ENCODE results near the gene GPER1. TPM values are rescaled to one million over a fixed set of nuclear protein-coding genes. Genes with fewer than 3 reads are reported as not detected.

GPER1 gene
- total and polyA plus RNA-seq, 2 experiments from 2014 or later: 0.89 TPM; not detected in 1

DNA sequence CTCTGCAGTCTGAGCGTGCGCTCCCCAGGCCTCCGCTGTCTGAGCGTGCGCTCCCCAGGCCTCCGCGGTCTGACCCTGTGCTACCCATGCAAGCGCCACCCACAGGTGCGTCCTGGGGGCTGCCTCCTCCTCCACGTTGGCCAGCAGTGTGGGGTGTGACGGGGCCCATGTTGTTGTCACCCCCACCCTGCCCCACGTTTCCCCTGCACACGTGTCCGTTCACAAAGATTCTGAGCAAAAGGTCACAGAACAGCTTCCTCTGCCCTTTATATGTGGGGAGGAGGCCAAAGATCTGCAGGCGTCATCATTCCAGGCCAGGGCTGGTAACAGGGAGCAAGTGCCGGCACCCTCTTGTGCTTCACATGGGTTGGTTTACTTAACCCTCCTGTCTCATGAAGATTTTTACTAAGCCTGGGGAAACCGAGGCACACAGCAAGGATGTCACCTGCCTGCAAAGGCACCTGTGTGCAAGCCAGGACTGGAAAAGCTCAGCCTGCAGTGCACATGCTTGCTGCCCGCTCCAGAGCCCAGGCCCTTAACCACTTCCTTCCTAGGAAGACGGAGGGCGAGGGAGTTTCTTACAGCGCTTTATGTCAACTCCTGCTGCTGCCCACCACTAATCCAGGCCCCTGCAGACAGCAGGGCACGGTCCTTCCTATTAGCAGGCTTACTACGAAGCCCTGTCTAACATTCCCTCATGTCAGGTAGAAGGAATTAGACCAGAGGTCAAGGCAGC lies 38.7 kb upstream of the GPER1 start:
- H3K9me3 Mint-ChIP-seq: no peaks in the 10 kb centered on the region
- Histone ChIP-seq H3K36me3 (ENCODE audit: insufficient read depth) (no peaks in the 10 kb centered on the region), H4K20me1 (replicated peaks; ENCODE audit: insufficient read depth) (peaks cover 3% of the 10 kb centered on the region; the same call in 1 of the 2 replicates), H3K9me2 (ENCODE audit: insufficient read depth) (no peaks in the 10 kb centered on the region), H2AFZ (no peak overlapping the region), H3F3A (replicated peaks; ENCODE audit: low read depth) (peaks cover 6% of the 10 kb centered on the region; the same call in 1 of the 2 replicates), H3K79me2 (replicated peaks; ENCODE audit: insufficient read depth) (peaks cover 16% of the 10 kb centered on the region; the same call in 1 of the 2 replicates), H3K27me3 (ENCODE audit: insufficient read depth) (no peaks in the 10 kb centered on the region), H3K4me2 (no peak overlapping the region), H3K27ac (ENCODE audit: low read depth) (no peak overlapping the region), H3K4me3 (no peak overlapping the region), H3K4me1 (ENCODE audit: insufficient read depth) (peaks cover 13% of the 10 kb centered on the region)
- TF ChIP-seq STAT1 (IDR thresholded peaks at IDR 0.05; ENCODE audit: unreplicated experiment) (no peak), NANOG (IDR thresholded peaks at IDR 0.05; ENCODE audit: borderline replicate concordance) (no peak), POLR2AphosphoS5 (IDR thresholded peaks at IDR 0.05; ENCODE audit: low read depth) (no peak), EZH2phosphoT487 (IDR thresholded peaks at IDR 0.05; ENCODE audit: unreplicated experiment) (no peak), ZNF114 (CRISPR knock-in tag; IDR thresholded peaks at IDR 0.05) (no peak)
- TF ChIP-seq, protein P1, sequence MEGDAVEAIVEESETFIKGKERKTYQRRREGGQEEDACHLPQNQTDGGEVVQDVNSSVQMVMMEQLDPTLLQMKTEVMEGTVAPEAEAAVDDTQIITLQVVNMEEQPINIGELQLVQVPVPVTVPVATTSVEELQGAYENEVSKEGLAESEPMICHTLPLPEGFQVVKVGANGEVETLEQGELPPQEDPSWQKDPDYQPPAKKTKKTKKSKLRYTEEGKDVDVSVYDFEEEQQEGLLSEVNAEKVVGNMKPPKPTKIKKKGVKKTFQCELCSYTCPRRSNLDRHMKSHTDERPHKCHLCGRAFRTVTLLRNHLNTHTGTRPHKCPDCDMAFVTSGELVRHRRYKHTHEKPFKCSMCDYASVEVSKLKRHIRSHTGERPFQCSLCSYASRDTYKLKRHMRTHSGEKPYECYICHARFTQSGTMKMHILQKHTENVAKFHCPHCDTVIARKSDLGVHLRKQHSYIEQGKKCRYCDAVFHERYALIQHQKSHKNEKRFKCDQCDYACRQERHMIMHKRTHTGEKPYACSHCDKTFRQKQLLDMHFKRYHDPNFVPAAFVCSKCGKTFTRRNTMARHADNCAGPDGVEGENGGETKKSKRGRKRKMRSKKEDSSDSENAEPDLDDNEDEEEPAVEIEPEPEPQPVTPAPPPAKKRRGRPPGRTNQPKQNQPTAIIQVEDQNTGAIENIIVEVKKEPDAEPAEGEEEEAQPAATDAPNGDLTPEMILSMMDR (conservative IDR thresholded peaks at IDR 0.05; ENCODE audit: low read depth in 2 of 2): peak in 1 of 2 experiments; percentile 17; a peak in 1 of 4 replicates
- peaks cover 45% of the 10 kb centered on the region for H3K4me1 Mint-ChIP-seq
- no peak overlapping the region for H3K27ac Mint-ChIP-seq
- ATAC-seq: no peak
- H3K36me3 Mint-ChIP-seq (ENCODE audit: low read depth): no peaks in the 10 kb centered on the region
- no peak overlapping the region for H3K4me3 Mint-ChIP-seq
- peaks cover 3% of the 10 kb centered on the region for H3K27me3 Mint-ChIP-seq (ENCODE audit: insufficient read depth, low read depth, poor library complexity)
- DNase-seq (ENCODE audit: low spot score): no peak

DNA sequence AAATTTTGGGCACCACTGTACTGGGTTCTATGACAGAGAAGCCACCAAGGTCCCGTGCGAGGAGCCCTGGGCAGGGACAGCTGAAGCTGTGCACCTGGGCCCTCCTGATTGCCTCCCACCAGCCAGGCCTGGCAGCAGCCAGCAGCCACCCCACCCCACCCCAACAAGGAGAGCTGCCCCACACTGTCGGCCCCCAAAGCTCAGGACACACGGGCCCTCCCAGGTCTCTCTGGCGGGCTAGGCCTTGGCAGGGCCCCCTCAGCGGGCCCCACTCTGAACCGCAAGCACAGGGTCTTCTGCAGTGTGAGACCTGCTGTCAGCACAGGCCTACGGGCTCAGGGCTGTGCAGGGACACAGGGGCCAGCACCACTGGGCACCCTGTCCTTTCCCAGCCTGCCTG lies 38.1 kb upstream of the GPER1 start:
- ATAC-seq: no peak
- H3K9me3 Mint-ChIP-seq: no peaks in the 10 kb centered on the region
- TF ChIP-seq NANOG (IDR thresholded peaks at IDR 0.05; ENCODE audit: borderline replicate concordance) (no peak), EZH2 (IDR thresholded peaks at IDR 0.05; ENCODE audit: low read depth, unreplicated experiment) (no peak), STAT1 (IDR thresholded peaks at IDR 0.05; ENCODE audit: unreplicated experiment) (no peak)
- TF ChIP-seq, protein P2, sequence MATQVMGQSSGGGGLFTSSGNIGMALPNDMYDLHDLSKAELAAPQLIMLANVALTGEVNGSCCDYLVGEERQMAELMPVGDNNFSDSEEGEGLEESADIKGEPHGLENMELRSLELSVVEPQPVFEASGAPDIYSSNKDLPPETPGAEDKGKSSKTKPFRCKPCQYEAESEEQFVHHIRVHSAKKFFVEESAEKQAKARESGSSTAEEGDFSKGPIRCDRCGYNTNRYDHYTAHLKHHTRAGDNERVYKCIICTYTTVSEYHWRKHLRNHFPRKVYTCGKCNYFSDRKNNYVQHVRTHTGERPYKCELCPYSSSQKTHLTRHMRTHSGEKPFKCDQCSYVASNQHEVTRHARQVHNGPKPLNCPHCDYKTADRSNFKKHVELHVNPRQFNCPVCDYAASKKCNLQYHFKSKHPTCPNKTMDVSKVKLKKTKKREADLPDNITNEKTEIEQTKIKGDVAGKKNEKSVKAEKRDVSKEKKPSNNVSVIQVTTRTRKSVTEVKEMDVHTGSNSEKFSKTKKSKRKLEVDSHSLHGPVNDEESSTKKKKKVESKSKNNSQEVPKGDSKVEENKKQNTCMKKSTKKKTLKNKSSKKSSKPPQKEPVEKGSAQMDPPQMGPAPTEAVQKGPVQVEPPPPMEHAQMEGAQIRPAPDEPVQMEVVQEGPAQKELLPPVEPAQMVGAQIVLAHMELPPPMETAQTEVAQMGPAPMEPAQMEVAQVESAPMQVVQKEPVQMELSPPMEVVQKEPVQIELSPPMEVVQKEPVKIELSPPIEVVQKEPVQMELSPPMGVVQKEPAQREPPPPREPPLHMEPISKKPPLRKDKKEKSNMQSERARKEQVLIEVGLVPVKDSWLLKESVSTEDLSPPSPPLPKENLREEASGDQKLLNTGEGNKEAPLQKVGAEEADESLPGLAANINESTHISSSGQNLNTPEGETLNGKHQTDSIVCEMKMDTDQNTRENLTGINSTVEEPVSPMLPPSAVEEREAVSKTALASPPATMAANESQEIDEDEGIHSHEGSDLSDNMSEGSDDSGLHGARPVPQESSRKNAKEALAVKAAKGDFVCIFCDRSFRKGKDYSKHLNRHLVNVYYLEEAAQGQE (IDR thresholded peaks at IDR 0.05; ENCODE audit: unreplicated experiment): no peak
- TF ChIP-seq, protein P3, sequence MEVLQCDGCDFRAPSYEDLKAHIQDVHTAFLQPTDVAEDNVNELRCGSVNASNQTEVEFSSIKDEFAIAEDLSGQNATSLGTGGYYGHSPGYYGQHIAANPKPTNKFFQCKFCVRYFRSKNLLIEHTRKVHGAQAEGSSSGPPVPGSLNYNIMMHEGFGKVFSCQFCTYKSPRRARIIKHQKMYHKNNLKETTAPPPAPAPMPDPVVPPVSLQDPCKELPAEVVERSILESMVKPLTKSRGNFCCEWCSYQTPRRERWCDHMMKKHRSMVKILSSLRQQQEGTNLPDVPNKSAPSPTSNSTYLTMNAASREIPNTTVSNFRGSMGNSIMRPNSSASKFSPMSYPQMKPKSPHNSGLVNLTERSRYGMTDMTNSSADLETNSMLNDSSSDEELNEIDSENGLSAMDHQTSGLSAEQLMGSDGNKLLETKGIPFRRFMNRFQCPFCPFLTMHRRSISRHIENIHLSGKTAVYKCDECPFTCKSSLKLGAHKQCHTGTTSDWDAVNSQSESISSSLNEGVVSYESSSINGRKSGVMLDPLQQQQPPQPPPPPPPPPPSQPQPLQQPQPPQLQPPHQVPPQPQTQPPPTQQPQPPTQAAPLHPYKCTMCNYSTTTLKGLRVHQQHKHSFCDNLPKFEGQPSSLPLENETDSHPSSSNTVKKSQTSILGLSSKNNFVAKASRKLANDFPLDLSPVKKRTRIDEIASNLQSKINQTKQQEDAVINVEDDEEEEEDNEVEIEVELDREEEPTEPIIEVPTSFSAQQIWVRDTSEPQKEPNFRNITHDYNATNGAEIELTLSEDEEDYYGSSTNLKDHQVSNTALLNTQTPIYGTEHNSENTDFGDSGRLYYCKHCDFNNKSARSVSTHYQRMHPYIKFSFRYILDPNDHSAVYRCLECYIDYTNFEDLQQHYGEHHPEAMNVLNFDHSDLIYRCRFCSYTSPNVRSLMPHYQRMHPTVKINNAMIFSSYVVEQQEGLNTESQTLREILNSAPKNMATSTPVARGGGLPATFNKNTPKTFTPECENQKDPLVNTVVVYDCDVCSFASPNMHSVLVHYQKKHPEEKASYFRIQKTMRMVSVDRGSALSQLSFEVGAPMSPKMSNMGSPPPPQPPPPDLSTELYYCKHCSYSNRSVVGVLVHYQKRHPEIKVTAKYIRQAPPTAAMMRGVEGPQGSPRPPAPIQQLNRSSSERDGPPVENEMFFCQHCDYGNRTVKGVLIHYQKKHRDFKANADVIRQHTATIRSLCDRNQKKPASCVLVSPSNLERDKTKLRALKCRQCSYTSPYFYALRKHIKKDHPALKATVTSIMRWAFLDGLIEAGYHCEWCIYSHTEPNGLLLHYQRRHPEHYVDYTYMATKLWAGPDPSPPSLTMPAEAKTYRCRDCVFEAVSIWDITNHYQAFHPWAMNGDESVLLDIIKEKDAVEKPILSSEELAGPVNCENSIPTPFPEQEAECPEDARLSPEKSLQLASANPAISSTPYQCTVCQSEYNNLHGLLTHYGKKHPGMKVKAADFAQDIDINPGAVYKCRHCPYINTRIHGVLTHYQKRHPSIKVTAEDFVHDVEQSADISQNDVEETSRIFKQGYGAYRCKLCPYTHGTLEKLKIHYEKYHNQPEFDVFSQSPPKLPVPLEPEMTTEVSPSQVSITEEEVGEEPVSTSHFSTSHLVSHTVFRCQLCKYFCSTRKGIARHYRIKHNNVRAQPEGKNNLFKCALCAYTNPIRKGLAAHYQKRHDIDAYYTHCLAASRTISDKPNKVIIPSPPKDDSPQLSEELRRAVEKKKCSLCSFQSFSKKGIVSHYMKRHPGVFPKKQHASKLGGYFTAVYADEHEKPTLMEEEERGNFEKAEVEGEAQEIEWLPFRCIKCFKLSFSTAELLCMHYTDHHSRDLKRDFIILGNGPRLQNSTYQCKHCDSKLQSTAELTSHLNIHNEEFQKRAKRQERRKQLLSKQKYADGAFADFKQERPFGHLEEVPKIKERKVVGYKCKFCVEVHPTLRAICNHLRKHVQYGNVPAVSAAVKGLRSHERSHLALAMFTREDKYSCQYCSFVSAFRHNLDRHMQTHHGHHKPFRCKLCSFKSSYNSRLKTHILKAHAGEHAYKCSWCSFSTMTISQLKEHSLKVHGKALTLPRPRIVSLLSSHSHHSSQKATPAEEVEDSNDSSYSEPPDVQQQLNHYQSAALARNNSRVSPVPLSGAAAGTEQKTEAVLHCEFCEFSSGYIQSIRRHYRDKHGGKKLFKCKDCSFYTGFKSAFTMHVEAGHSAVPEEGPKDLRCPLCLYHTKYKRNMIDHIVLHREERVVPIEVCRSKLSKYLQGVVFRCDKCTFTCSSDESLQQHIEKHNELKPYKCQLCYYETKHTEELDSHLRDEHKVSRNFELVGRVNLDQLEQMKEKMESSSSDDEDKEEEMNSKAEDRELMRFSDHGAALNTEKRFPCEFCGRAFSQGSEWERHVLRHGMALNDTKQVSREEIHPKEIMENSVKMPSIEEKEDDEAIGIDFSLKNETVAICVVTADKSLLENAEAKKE (CRISPR knock-in tag; IDR thresholded peaks at IDR 0.05): no peak

More for the DNA sequence above, 38.1 kb upstream of the GPER1 start:
- Histone ChIP-seq H4K20me1 (replicated peaks; ENCODE audit: insufficient read depth) (peaks cover 3% of the 10 kb centered on the region; the same call in 1 of the 2 replicates), H3K9me2 (ENCODE audit: insufficient read depth) (no peaks in the 10 kb centered on the region), H3K36me3 (ENCODE audit: insufficient read depth) (no peaks in the 10 kb centered on the region), H3K4me1 (ENCODE audit: insufficient read depth) (peaks cover 13% of the 10 kb centered on the region), H3K4me3 (no peak overlapping the region), H2AFZ (no peak overlapping the region), H3F3A (replicated peaks; ENCODE audit: low read depth) (peaks cover 6% of the 10 kb centered on the region; the same call in 1 of the 2 replicates), H3K79me2 (replicated peaks; ENCODE audit: insufficient read depth) (peaks cover 16% of the 10 kb centered on the region; the same call in 1 of the 2 replicates), H3K27ac (ENCODE audit: low read depth) (no peak overlapping the region), H3K4me2 (no peak overlapping the region), H3K27me3 (ENCODE audit: insufficient read depth) (no peaks in the 10 kb centered on the region)
- Mint-ChIP-seq H3K4me1 (peaks cover 49% of the 10 kb centered on the region), H3K27me3 (ENCODE audit: insufficient read depth, low read depth, poor library complexity) (peaks cover 8% of the 10 kb centered on the region), H3K27ac (no peak overlapping the region), H3K4me3 (no peak overlapping the region), H3K36me3 (ENCODE audit: low read depth) (no peaks in the 10 kb centered on the region)
- DNase-seq (ENCODE audit: low spot score): no peak
